SJCRH30 (cell line): ENCODE measurements around the gene SCN5A. TPM values are rescaled to one million over a fixed set of nuclear protein-coding genes. Genes with fewer than 3 reads are reported as not detected.
A peak's percentile ranks its signal among the peaks of the same experiment; 100 is the strongest.

ENCODE experiments used
- DNase-seq, 2 experiments: peaks; one replicate each; pipeline ENCODE4 v3.0.0-alpha.2; 2015 to 2020
- H3K27ac ChIP-seq: fragments of 250-450 bp; sonication (Bioruptor Pico); 2 replicates; pipeline ENCODE4 v1.5.1; 2020; ENCODE audit warnings: mild to moderate bottlenecking, moderate library complexity
- H3K27me3 ChIP-seq: fragments of 250-450 bp; sonication (Bioruptor Pico); 2 replicates; pipeline ENCODE4 v1.5.1; 2020; ENCODE audit warnings: mild to moderate bottlenecking, moderate library complexity
- H3K36me3 ChIP-seq: fragments of 250-450 bp; sonication (Bioruptor Pico); 2 replicates; pipeline ENCODE4 v1.5.1; 2020; ENCODE audit warnings: mild to moderate bottlenecking, moderate library complexity
- H3K4me1 ChIP-seq: fragments of 250-450 bp; sonication (Bioruptor Pico); 2 replicates; pipeline ENCODE4 v1.5.1; 2020; ENCODE audit warnings: mild to moderate bottlenecking, moderate library complexity
- H3K4me3 ChIP-seq: fragments of 250-450 bp; sonication (Bioruptor Pico); 2 replicates; pipeline ENCODE4 v1.5.1; 2020; ENCODE audit warnings: mild to moderate bottlenecking, moderate library complexity
- H3K9me3 ChIP-seq: fragments of 250-450 bp; sonication (Bioruptor Pico); replicated peaks from 2 replicates; pipeline ENCODE4 v1.5.1; 2020; ENCODE audit warnings: mild to moderate bottlenecking, moderate library complexity
- total RNA-seq: library from RNA; depleted of rRNA; stranded (reverse); fragments of >200 nt; shearing (Covaris generic); gene quantifications from 2 replicates; pipeline ENCODE4 v1.2.3, GENCODE V29; 2014

The SCN5A gene
- total RNA-seq, 1 experiment from 2014 or later, result 15.2 TPM

GRCh38 chr3:38534604-38535003 lies 114.9 kb downstream of the SCN5A start:
- Histone ChIP-seq H3K9me3 (no peaks in the 10 kb centered on the region), H3K4me3 (no peak overlapping the region), H3K27ac (no peak overlapping the region), H3K36me3 (no peaks in the 10 kb centered on the region), H3K27me3 (no peaks in the 10 kb centered on the region), H3K4me1 (peaks cover 4% of the 10 kb centered on the region)
- no peak for DNase-seq

- Histone ChIP-seq H3K27ac (no peak overlapping the region), H3K27me3 (no peaks in the 10 kb centered on the region), H3K9me3 (no peaks in the 10 kb centered on the region), H3K4me1 (no peaks in the 10 kb centered on the region), H3K4me3 (no peak overlapping the region), H3K36me3 (no peaks in the 10 kb centered on the region)
- DNase-seq, result no peak
These were observed 115.3 kb downstream of the SCN5A start for GRCh38 chr3:38534180-38534579.

GRCh38 chr3:38533285-38533976 lies 116.1 kb downstream of the SCN5A start:
- Histone ChIP-seq H3K27ac (no peak overlapping the region), H3K36me3 (no peaks in the 10 kb centered on the region), H3K9me3 (no peaks in the 10 kb centered on the region), H3K4me3 (no peak overlapping the region), H3K27me3 (no peaks in the 10 kb centered on the region), H3K4me1 (no peaks in the 10 kb centered on the region)
- no peak for DNase-seq

GRCh38 chr3:38532529-38532928 lies 117.0 kb downstream of the SCN5A start:
- no peaks in the 10 kb centered on the region for H3K36me3 ChIP-seq
- H3K9me3 ChIP-seq, result no peaks in the 10 kb centered on the region
- no peak for DNase-seq
- H3K4me3 ChIP-seq, result no peak overlapping the region
- H3K4me1 ChIP-seq, result no peaks in the 10 kb centered on the region
- H3K27ac ChIP-seq, result no peak overlapping the region
- H3K27me3 ChIP-seq, result no peaks in the 10 kb centered on the region

- Histone ChIP-seq H3K27ac (no peak overlapping the region), H3K27me3 (no peaks in the 10 kb centered on the region), H3K4me1 (no peaks in the 10 kb centered on the region), H3K36me3 (no peaks in the 10 kb centered on the region; the same call in 1 of the 2 replicates), H3K9me3 (no peaks in the 10 kb centered on the region), H3K4me3 (no peak overlapping the region)
- peak; percentile 40 to 57 for DNase-seq
These were observed 121.0 kb downstream of the SCN5A start for GRCh38 chr3:38528457-38528856.

GRCh38 chr3:38526792-38527191 lies 122.7 kb downstream of the SCN5A start:
- Histone ChIP-seq H3K36me3 (no peaks in the 10 kb centered on the region; the same call in 1 of the 2 replicates), H3K27ac (no peak overlapping the region), H3K4me1 (no peaks in the 10 kb centered on the region), H3K27me3 (no peaks in the 10 kb centered on the region), H3K9me3 (no peaks in the 10 kb centered on the region), H3K4me3 (no peak overlapping the region)
- DNase-seq, result no peak

- H3K36me3 ChIP-seq, result no peaks in the 10 kb centered on the region; the same call in 1 of the 2 replicates
- H3K4me1 ChIP-seq, result no peaks in the 10 kb centered on the region
- DNase-seq, result no peak
- H3K9me3 ChIP-seq, result no peaks in the 10 kb centered on the region
- H3K27ac ChIP-seq, result no peak overlapping the region
- H3K4me3 ChIP-seq, result no peak overlapping the region
- no peaks in the 10 kb centered on the region for H3K27me3 ChIP-seq
These were observed 125.2 kb downstream of the SCN5A start for GRCh38 chr3:38524141-38524739.

GRCh38 chr3:38522002-38522401 lies 127.5 kb downstream of the SCN5A start:
- Histone ChIP-seq H3K27ac (no peak overlapping the region), H3K4me1 (no peaks in the 10 kb centered on the region), H3K4me3 (no peak overlapping the region), H3K27me3 (no peaks in the 10 kb centered on the region), H3K9me3 (no peaks in the 10 kb centered on the region), H3K36me3 (no peaks in the 10 kb centered on the region; the same call in 1 of the 2 replicates)
- DNase-seq, result no peak

GRCh38 chr3:38521391-38521987 lies 128.0 kb downstream of the SCN5A start:
- H3K27ac ChIP-seq, result no peak overlapping the region
- no peak overlapping the region for H3K4me3 ChIP-seq
- DNase-seq, result peak; percentile 45 to 83
- no peaks in the 10 kb centered on the region for H3K9me3 ChIP-seq
- H3K36me3 ChIP-seq, result no peaks in the 10 kb centered on the region; the same call in 1 of the 2 replicates
- no peaks in the 10 kb centered on the region for H3K27me3 ChIP-seq
- no peaks in the 10 kb centered on the region for H3K4me1 ChIP-seq

GRCh38 chr3:38519651-38520050 lies 129.8 kb downstream of the SCN5A start:
- Histone ChIP-seq H3K4me3 (no peak overlapping the region), H3K4me1 (no peaks in the 10 kb centered on the region), H3K36me3 (no peaks in the 10 kb centered on the region; the same call in 1 of the 2 replicates), H3K27me3 (no peaks in the 10 kb centered on the region), H3K27ac (no peak overlapping the region), H3K9me3 (no peaks in the 10 kb centered on the region)
- DNase-seq, result no peak

GRCh38 chr3:38519000-38519399 lies 130.5 kb downstream of the SCN5A start:
- DNase-seq, result no peak
- no peaks in the 10 kb centered on the region for H3K4me1 ChIP-seq
- H3K4me3 ChIP-seq, result no peak overlapping the region
- H3K27ac ChIP-seq, result no peak overlapping the region
- no peaks in the 10 kb centered on the region for H3K9me3 ChIP-seq
- H3K36me3 ChIP-seq, result no peaks in the 10 kb centered on the region
- no peaks in the 10 kb centered on the region for H3K27me3 ChIP-seq

GRCh38 chr3:38516669-38517068 lies 132.8 kb downstream of the SCN5A start:
- DNase-seq, result no peak
- no peaks in the 10 kb centered on the region for H3K4me1 ChIP-seq
- no peaks in the 10 kb centered on the region for H3K9me3 ChIP-seq
- no peaks in the 10 kb centered on the region; the same call in 1 of the 2 replicates for H3K36me3 ChIP-seq
- no peaks in the 10 kb centered on the region for H3K27me3 ChIP-seq
- H3K4me3 ChIP-seq, result no peak overlapping the region
- no peak overlapping the region for H3K27ac ChIP-seq

- Histone ChIP-seq H3K27ac (no peak overlapping the region), H3K36me3 (no peaks in the 10 kb centered on the region; the same call in 1 of the 2 replicates), H3K27me3 (no peaks in the 10 kb centered on the region), H3K4me3 (no peak overlapping the region), H3K4me1 (no peaks in the 10 kb centered on the region), H3K9me3 (no peaks in the 10 kb centered on the region)
- no peak for DNase-seq
These were observed 134.1 kb downstream of the SCN5A start for GRCh38 chr3:38515367-38515766.

- no peak for DNase-seq
- Histone ChIP-seq H3K27ac (no peak overlapping the region), H3K27me3 (no peaks in the 10 kb centered on the region), H3K36me3 (no peaks in the 10 kb centered on the region; the same call in 1 of the 2 replicates), H3K4me3 (no peak overlapping the region), H3K9me3 (no peaks in the 10 kb centered on the region), H3K4me1 (no peaks in the 10 kb centered on the region)
These were observed 137.9 kb downstream of the SCN5A start for GRCh38 chr3:38511546-38511945.

- H3K27me3 ChIP-seq, result no peaks in the 10 kb centered on the region
- no peaks in the 10 kb centered on the region; the same call in 1 of the 2 replicates for H3K36me3 ChIP-seq
- no peak overlapping the region for H3K27ac ChIP-seq
- no peaks in the 10 kb centered on the region for H3K4me1 ChIP-seq
- no peak overlapping the region for H3K4me3 ChIP-seq
- no peaks in the 10 kb centered on the region for H3K9me3 ChIP-seq
- DNase-seq, result no peak
These were observed 138.9 kb downstream of the SCN5A start for GRCh38 chr3:38510631-38511030.
